Neural cell (in vitro differentiated cells): ENCODE results near the gene RAB40A. TPM values are rescaled to one million over a fixed set of nuclear protein-coding genes. Genes with fewer than 3 reads are reported as not detected.

Experiments used
- H2AFZ ChIP-seq: fragments of 200-600, 300-800 bp; sonication (generic), shearing (Covaris generic); 2 replicates; pipeline ENCODE4 v1.6.0; 2014; ENCODE audit warnings: low read depth, mild to moderate bottlenecking, antibody characterized with exemption, low read length, moderate library complexity
- H3F3A ChIP-seq: fragments of 200-600 bp; shearing (Covaris generic); 2 replicates; pipeline ENCODE4 v1.6.1; 2016; ENCODE audit warnings: mild to moderate bottlenecking, moderate library complexity, mixed read lengths, antibody characterized with exemption, low read length; ENCODE audit not compliant: insufficient read depth, poor library complexity, severe bottlenecking
- H3K27ac ChIP-seq: fragments of 200-600, 300-800 bp; sonication (generic), shearing (Covaris generic); 2 replicates; pipeline ENCODE4 v1.5.1; 2014; ENCODE audit warnings: mild to moderate bottlenecking, low read length, moderate library complexity
- H3K27me3 ChIP-seq: fragments of 300-800, 200-600 bp; sonication (generic), shearing (Covaris generic); 2 replicates; pipeline ENCODE4 v1.6.0; 2014; ENCODE audit warnings: mild to moderate bottlenecking, low read depth, low read length, moderate library complexity; ENCODE audit not compliant: insufficient read depth
- H3K36me3 ChIP-seq: fragments of 300-800, 200-600 bp; sonication (generic), shearing (Covaris generic); 2 replicates; pipeline ENCODE4 v1.5.1; 2014; ENCODE audit warnings: mild to moderate bottlenecking, antibody characterized with exemption, low read length, moderate library complexity; ENCODE audit not compliant: insufficient read depth
- H3K4me2 ChIP-seq: fragments of 300-800, 200-600 bp; sonication (generic), shearing (Covaris generic); 2 replicates; pipeline ENCODE4 v1.6.0; 2014; ENCODE audit warnings: mild to moderate bottlenecking, low read length
- H3K4me3 ChIP-seq: fragments of 300-800, 200-600 bp; sonication (generic), shearing (Covaris generic); 2 replicates; pipeline ENCODE4 v1.5.1; 2014; ENCODE audit warnings: mild to moderate bottlenecking, low read length, moderate library complexity
- H3K79me2 ChIP-seq: fragments of 200-600 bp; shearing (Covaris generic); replicated peaks from 2 replicates; pipeline ENCODE4 v1.6.0; 2014; ENCODE audit warnings: mild to moderate bottlenecking, low read length, moderate library complexity; ENCODE audit not compliant: insufficient read depth
- H3K9ac ChIP-seq: fragments of 300-800, 200-600 bp; sonication (generic), shearing (Covaris generic); 2 replicates; pipeline ENCODE4 v1.6.1; 2016; ENCODE audit warnings: mild to moderate bottlenecking, low read length, mixed read lengths
- H3K9me2 ChIP-seq: fragments of 200-600 bp; shearing (Covaris generic); 2 replicates; pipeline ENCODE4 v1.6.1; 2016; ENCODE audit warnings: mild to moderate bottlenecking, low read length, mixed read lengths; ENCODE audit not compliant: insufficient read depth
- H3K9me3 ChIP-seq: fragments of 200-600, 300-800 bp; sonication (generic), shearing (Covaris generic); 2 replicates; pipeline ENCODE4 v1.6.1; 2016; ENCODE audit warnings: mild to moderate bottlenecking, mixed run types, low read length, moderate library complexity, mixed read lengths
- H4K20me1 ChIP-seq: fragments of 200-600 bp; shearing (Covaris generic); 2 replicates; pipeline ENCODE4 v1.6.1; 2016; ENCODE audit warnings: mild to moderate bottlenecking, mixed run types; ENCODE audit not compliant: insufficient read depth
- EP300 ChIP-seq: fragments of 450-650 bp; conservative IDR thresholded peaks from 2 replicates; pipeline ENCODE4 v1.6.1; 2014; ENCODE audit warnings: antibody characterized with exemption, mild to moderate bottlenecking, moderate library complexity; ENCODE audit not compliant: poor library complexity, severe bottlenecking
- EZH2 ChIP-seq: fragments of 200-600, 300-800 bp; shearing (Covaris generic), sonication (generic); IDR thresholded peaks from 2 replicates; pipeline ENCODE4 v1.6.1; 2014; ENCODE audit warnings: antibody characterized with exemption, low read length, borderline replicate concordance, mild to moderate bottlenecking; ENCODE audit not compliant: insufficient read depth, poor library complexity, severe bottlenecking
- MXI1 ChIP-seq: fragments of 450-650 bp; conservative IDR thresholded peaks from 2 replicates; pipeline ENCODE4 v1.6.1; 2014; ENCODE audit warnings: antibody characterized with exemption, mild to moderate bottlenecking; ENCODE audit not compliant: poor library complexity, severe bottlenecking
- POLR2AphosphoS5 ChIP-seq: IDR thresholded peaks from 2 replicates; pipeline ENCODE4 v1.6.1; 2012
- RAD21 ChIP-seq: fragments of 450-650 bp; conservative IDR thresholded peaks from 2 replicates; pipeline ENCODE4 v1.6.1; 2014; ENCODE audit warnings: antibody characterized with exemption, mild to moderate bottlenecking, moderate library complexity
- SMC3 ChIP-seq: fragments of 450-650 bp; conservative IDR thresholded peaks from 2 replicates; pipeline ENCODE4 v1.6.1; 2014; ENCODE audit warnings: antibody characterized with exemption, mild to moderate bottlenecking, moderate library complexity; ENCODE audit not compliant: poor library complexity
- TAF1 ChIP-seq: IDR thresholded peaks from 2 replicates; pipeline ENCODE4 v1.6.1; 2012; ENCODE audit warnings: low read depth
- polyA plus RNA-seq: library from polyadenylated mRNA; depleted of rRNA; stranded (reverse); fragments of >200 nt; gene quantifications from 2 replicates; pipeline ENCODE4 v1.2.3, GENCODE V29; 2014
- TF ChIP-seq, protein P1 (sequence below): IDR thresholded peaks from 2 replicates; pipeline ENCODE4 v1.6.1; 2012; ENCODE audit warnings: borderline replicate concordance
- TF ChIP-seq, protein P2 (sequence below): fragments of 450-650 bp; IDR thresholded peaks from 2 replicates; pipeline ENCODE4 v1.5.1; 2014; ENCODE audit warnings: antibody characterized with exemption, mild to moderate bottlenecking, moderate library complexity; ENCODE audit not compliant: poor library complexity, severe bottlenecking

Gene RAB40A
- polyA plus RNA-seq, 1 donor from 2014 or later: 1.9 TPM

DNA sequence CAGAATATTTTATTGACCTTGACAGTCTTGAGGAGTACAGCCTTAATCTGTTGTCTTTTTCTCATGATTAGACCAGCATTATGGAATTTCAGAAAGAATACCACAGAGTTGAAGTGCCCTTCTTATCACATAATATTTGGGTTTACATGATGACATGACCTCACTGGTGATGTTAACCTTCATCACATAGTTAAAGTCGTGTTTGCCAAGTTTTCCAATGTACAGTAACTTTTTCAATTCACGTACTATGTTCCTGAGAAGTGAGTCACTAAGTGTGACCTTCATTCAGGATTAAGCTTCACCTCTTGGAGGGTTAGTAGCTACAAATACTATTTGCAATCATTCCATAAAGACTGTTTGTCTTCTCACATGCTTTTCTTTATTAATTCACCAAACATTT, 52.1 kb downstream of the RAB40A start:
- Histone ChIP-seq H3K27ac (no peak overlapping the region), H4K20me1 (no peaks in the 10 kb centered on the region), H3K9me2 (no peaks in the 10 kb centered on the region), H3K4me3 (no peak overlapping the region), H3K9ac (no peak overlapping the region), H3K4me2 (no peak overlapping the region), H3K9me3 (no peaks in the 10 kb centered on the region), H3K27me3 (no peaks in the 10 kb centered on the region), H3K36me3 (no peaks in the 10 kb centered on the region), H2AFZ (no peak overlapping the region), H3F3A (no peaks in the 10 kb centered on the region), H3K79me2 (no peaks in the 10 kb centered on the region)
- no peak for TF ChIP-seq SMC3
- no peak for TF ChIP-seq RAD21
- TF ChIP-seq, protein P1, sequence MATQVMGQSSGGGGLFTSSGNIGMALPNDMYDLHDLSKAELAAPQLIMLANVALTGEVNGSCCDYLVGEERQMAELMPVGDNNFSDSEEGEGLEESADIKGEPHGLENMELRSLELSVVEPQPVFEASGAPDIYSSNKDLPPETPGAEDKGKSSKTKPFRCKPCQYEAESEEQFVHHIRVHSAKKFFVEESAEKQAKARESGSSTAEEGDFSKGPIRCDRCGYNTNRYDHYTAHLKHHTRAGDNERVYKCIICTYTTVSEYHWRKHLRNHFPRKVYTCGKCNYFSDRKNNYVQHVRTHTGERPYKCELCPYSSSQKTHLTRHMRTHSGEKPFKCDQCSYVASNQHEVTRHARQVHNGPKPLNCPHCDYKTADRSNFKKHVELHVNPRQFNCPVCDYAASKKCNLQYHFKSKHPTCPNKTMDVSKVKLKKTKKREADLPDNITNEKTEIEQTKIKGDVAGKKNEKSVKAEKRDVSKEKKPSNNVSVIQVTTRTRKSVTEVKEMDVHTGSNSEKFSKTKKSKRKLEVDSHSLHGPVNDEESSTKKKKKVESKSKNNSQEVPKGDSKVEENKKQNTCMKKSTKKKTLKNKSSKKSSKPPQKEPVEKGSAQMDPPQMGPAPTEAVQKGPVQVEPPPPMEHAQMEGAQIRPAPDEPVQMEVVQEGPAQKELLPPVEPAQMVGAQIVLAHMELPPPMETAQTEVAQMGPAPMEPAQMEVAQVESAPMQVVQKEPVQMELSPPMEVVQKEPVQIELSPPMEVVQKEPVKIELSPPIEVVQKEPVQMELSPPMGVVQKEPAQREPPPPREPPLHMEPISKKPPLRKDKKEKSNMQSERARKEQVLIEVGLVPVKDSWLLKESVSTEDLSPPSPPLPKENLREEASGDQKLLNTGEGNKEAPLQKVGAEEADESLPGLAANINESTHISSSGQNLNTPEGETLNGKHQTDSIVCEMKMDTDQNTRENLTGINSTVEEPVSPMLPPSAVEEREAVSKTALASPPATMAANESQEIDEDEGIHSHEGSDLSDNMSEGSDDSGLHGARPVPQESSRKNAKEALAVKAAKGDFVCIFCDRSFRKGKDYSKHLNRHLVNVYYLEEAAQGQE: no peak
- TF ChIP-seq TAF1: no peak
- no peak for TF ChIP-seq EP300
- no peak for TF ChIP-seq EZH2
- no peak for TF ChIP-seq POLR2AphosphoS5
- TF ChIP-seq, protein P2, sequence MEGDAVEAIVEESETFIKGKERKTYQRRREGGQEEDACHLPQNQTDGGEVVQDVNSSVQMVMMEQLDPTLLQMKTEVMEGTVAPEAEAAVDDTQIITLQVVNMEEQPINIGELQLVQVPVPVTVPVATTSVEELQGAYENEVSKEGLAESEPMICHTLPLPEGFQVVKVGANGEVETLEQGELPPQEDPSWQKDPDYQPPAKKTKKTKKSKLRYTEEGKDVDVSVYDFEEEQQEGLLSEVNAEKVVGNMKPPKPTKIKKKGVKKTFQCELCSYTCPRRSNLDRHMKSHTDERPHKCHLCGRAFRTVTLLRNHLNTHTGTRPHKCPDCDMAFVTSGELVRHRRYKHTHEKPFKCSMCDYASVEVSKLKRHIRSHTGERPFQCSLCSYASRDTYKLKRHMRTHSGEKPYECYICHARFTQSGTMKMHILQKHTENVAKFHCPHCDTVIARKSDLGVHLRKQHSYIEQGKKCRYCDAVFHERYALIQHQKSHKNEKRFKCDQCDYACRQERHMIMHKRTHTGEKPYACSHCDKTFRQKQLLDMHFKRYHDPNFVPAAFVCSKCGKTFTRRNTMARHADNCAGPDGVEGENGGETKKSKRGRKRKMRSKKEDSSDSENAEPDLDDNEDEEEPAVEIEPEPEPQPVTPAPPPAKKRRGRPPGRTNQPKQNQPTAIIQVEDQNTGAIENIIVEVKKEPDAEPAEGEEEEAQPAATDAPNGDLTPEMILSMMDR: no peak
- TF ChIP-seq MXI1: no peak

DNA sequence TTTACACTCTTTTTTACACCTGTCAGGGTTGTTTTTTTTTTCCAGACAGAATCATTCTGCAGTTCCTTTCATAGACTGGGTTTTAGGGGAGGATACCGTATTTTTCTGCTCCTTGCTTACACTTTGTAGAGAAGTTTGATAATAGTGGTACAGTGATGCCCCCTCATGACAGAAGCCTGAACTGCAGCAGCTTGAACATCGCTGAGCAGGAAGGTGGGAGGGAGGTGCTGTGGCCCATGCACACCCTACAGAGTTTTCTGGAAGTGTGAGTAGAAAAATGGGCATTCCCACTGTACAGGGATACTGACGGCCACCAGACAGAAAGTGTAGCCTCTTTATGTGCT, 54.5 kb downstream of the RAB40A start:
- Histone ChIP-seq H3K27ac (no peak overlapping the region), H3K4me3 (no peak overlapping the region), H3K9me3 (no peaks in the 10 kb centered on the region), H4K20me1 (no peaks in the 10 kb centered on the region), H3K36me3 (no peaks in the 10 kb centered on the region), H3K27me3 (no peaks in the 10 kb centered on the region), H3K9me2 (no peaks in the 10 kb centered on the region), H3F3A (no peaks in the 10 kb centered on the region), H3K79me2 (no peaks in the 10 kb centered on the region), H2AFZ (no peak overlapping the region), H3K4me2 (no peak overlapping the region), H3K9ac (no peak overlapping the region)
- TF ChIP-seq EZH2 (no peak), RAD21 (peak; percentile 86), SMC3 (peak; percentile 84)
- TF ChIP-seq, protein P2: peak; percentile 81
